ENCODE measurements around the gene CFAP221.

CFAP221 gene

DNA sequence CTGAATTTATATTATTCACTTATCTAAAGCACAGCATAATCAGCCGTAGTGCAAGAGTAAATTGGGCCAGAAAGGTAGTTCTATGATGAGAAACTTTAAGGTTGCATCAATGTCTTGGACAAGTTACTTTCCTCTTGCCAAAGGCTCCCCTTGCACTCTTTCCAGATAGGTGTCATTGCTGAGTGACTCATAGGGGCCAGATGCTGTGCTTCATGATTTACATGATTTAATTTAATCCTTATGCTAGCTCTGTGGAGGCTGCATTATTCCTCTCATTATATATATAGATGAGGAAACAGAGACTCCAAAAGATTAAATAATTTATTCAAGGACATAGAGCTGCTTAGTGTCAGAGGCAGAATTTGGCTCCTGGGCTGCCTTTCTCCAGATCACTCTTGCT, 5.0 kb downstream of the CFAP221 start:
- TF ChIP-seq YY1 (IDR thresholded peaks at IDR 0.05; ENCODE audit: insufficient read depth, insufficient read length): no peak
- Histone ChIP-seq H3K9me3 (ENCODE audit: insufficient read depth, low read length) (no peaks in the 10 kb centered on the region), H3K4me1 (ENCODE audit: insufficient read depth, insufficient read length) (no peaks in the 10 kb centered on the region), H3K36me3 (ENCODE audit: insufficient read depth, insufficient read length, low read length) (no peaks in the 10 kb centered on the region), H3K27me3 (ENCODE audit: insufficient read depth, insufficient read length) (peaks cover 8% of the 10 kb centered on the region), H3K4me3 (ENCODE audit: insufficient read length, low read depth) (no peak overlapping the region), H3K9ac (ENCODE audit: insufficient read length, low read depth) (no peak overlapping the region)
- no peak for DNase-seq (ENCODE audit: low read depth, low spot score)

DNA sequence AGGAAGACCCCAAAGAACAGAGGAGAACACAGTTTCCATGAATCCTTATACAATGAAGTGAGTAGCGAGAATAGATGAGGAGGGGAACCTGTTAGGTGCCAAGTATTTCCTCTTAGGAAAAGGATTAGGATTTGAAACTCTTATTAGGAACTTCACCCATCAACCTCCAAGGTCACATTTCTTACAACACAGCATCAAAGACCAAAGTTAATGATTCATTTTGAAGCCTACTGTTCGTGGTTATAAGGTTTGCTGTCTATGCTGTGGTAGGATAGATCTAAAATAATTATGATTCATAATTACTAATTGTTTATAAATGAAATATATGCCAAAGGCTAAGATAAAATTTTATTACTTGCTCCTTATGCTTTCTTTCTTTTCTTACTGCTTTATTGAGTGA, 6.1 kb downstream of the CFAP221 start:
- no peak overlapping the region for H3K9ac ChIP-seq (ENCODE audit: insufficient read length, low read depth)
- H3K36me3 ChIP-seq (ENCODE audit: insufficient read depth, insufficient read length, low read length): no peaks in the 10 kb centered on the region
- no peak for DNase-seq (ENCODE audit: low read depth, low spot score)
- no peaks in the 10 kb centered on the region for H3K9me3 ChIP-seq (ENCODE audit: insufficient read depth, low read length)
- no peak for TF ChIP-seq YY1 (IDR thresholded peaks at IDR 0.05; ENCODE audit: insufficient read depth, insufficient read length)
- TF ChIP-seq SUZ12 (IDR thresholded peaks at IDR 0.05; ENCODE audit: extremely low read depth, insufficient read depth, insufficient read length): no peak
- TF ChIP-seq ZNF274 (IDR thresholded peaks at IDR 0.05; ENCODE audit: low read depth, low read length): no peak
- peaks cover 4% of the 10 kb centered on the region for H3K27me3 ChIP-seq (ENCODE audit: insufficient read depth, insufficient read length)
- no peak overlapping the region for H3K4me3 ChIP-seq (ENCODE audit: insufficient read length, low read depth)
- H3K4me1 ChIP-seq (ENCODE audit: insufficient read depth, insufficient read length): no peaks in the 10 kb centered on the region

DNA sequence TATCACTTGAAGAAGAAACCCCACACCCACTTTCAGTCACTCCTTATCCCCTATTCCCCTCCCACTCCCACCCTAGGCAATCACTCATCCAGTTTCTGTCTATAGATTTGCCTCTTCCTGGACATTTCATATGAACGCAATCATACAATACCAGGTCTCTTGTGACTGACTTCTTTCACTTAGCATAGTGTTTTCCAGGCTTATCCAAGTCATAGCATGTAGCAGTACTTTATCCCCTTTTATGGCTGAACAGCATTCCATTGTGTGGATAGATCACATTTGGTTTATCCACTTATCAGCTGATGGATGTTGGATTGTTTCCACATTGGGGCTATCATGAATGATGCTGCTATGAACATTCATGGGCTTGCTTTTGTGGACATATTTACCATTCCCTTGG, 6.6 kb downstream of the CFAP221 start:
- no peaks in the 10 kb centered on the region for H3K9me3 ChIP-seq (ENCODE audit: insufficient read depth, low read length)
- no peaks in the 10 kb centered on the region for H3K36me3 ChIP-seq (ENCODE audit: insufficient read depth, insufficient read length, low read length)
- no peaks in the 10 kb centered on the region for H3K4me1 ChIP-seq (ENCODE audit: insufficient read depth, insufficient read length)
- H3K4me3 ChIP-seq (ENCODE audit: insufficient read length, low read depth): no peak overlapping the region
- peaks cover 2% of the 10 kb centered on the region for H3K27me3 ChIP-seq (ENCODE audit: insufficient read depth, insufficient read length)
- no peak for DNase-seq (ENCODE audit: low read depth, low spot score)
- no peak for TF ChIP-seq YY1 (IDR thresholded peaks at IDR 0.05; ENCODE audit: insufficient read depth, insufficient read length)
- no peak overlapping the region for H3K9ac ChIP-seq (ENCODE audit: insufficient read length, low read depth)

GRCh38 chr2:119552902-119553301, 8.7 kb downstream of the CFAP221 start:
- DNase-seq (ENCODE audit: low read depth, low spot score): no peak
- TF ChIP-seq ZNF274 (IDR thresholded peaks at IDR 0.05; ENCODE audit: low read depth, low read length) (no peak), YY1 (IDR thresholded peaks at IDR 0.05; ENCODE audit: insufficient read depth, insufficient read length) (no peak), SUZ12 (IDR thresholded peaks at IDR 0.05; ENCODE audit: extremely low read depth, insufficient read depth, insufficient read length) (no peak)
- no peaks in the 10 kb centered on the region for H3K27me3 ChIP-seq (ENCODE audit: insufficient read depth, insufficient read length)
- no peaks in the 10 kb centered on the region for H3K36me3 ChIP-seq (ENCODE audit: insufficient read depth, insufficient read length, low read length)
- no peaks in the 10 kb centered on the region for H3K9me3 ChIP-seq (ENCODE audit: insufficient read depth, low read length)
- H3K4me1 ChIP-seq (ENCODE audit: insufficient read depth, insufficient read length): no peaks in the 10 kb centered on the region
- H3K9ac ChIP-seq (ENCODE audit: insufficient read length, low read depth): no peak overlapping the region
- H3K4me3 ChIP-seq (ENCODE audit: insufficient read length, low read depth): no peak overlapping the region

DNA sequence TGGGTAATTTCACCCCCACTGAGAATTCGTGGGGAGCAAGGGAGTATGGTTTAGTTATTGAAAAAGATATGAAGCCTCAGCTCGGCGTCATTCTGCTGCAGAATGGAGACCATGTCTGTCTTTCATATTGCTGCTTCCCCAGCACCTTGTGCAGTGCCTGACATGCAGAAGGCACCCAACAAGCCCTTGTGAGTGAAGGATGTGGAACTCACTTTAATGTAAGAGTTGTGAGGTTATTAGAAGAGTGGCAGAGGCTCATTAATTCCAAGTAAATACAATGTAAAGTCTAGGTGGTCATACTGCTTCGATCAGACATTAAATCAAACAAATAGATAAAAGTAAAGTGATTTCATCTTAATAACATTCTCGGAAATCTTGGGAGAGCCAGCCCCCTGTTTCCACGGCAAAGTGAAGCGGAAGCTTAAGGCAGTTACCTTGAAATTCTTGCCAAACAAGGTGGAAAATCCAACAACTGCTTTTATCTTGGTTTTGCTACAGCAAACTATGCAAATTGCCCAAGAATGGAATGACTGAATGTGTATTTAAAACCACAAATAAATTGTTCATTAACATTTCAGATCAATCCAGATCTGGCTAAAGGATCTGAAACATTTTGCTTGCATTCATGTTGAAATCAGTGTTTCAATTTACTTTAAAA, 9.6 kb downstream of the CFAP221 start:
- no peak for DNase-seq (ENCODE audit: low read depth, low spot score)
- no peaks in the 10 kb centered on the region for H3K27me3 ChIP-seq (ENCODE audit: insufficient read depth, insufficient read length)
- no peaks in the 10 kb centered on the region for H3K9me3 ChIP-seq (ENCODE audit: insufficient read depth, low read length)

DNA sequence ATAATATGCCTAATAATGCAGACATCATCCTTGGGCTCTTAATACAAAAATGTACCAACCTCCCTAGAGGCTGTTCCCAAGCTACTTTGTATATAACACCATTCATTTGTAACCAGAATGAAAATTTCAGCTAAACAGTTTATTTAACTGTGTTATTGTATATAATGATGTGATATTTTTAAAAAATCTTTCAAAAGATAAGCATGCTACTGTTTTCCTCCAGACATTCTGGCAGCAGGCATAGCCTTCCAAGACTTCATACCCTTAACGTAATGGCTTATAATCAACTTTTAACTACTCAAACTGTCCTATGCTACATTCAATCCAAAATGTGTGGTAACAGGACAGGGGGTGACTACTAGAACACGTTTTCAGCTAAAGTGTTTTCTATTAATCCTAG, 21.2 kb downstream of the CFAP221 start:
- no peaks in the 10 kb centered on the region for H3K27me3 ChIP-seq (ENCODE audit: insufficient read depth, insufficient read length)

More for the DNA sequence above, 9.6 kb downstream of the CFAP221 start:
- Histone ChIP-seq H3K36me3 (ENCODE audit: insufficient read depth, insufficient read length, low read length) (no peaks in the 10 kb centered on the region), H3K4me3 (ENCODE audit: insufficient read length, low read depth) (no peak overlapping the region), H3K9ac (ENCODE audit: insufficient read length, low read depth) (no peak overlapping the region), H3K4me1 (ENCODE audit: insufficient read depth, insufficient read length) (no peaks in the 10 kb centered on the region)
- no peak for TF ChIP-seq YY1 (IDR thresholded peaks at IDR 0.05; ENCODE audit: insufficient read depth, insufficient read length)
- no peak for TF ChIP-seq ZNF274 (IDR thresholded peaks at IDR 0.05; ENCODE audit: low read depth, low read length)
- no peak for TF ChIP-seq SUZ12 (IDR thresholded peaks at IDR 0.05; ENCODE audit: extremely low read depth, insufficient read depth, insufficient read length)

GRCh38 chr2:119567292-119567691, 23.0 kb downstream of the CFAP221 start:
- Histone ChIP-seq H3K4me1 (ENCODE audit: insufficient read depth, insufficient read length) (no peaks in the 10 kb centered on the region), H3K4me3 (ENCODE audit: insufficient read length, low read depth) (no peak overlapping the region), H3K9me3 (ENCODE audit: insufficient read depth, low read length) (no peaks in the 10 kb centered on the region), H3K36me3 (ENCODE audit: insufficient read depth, insufficient read length, low read length) (no peaks in the 10 kb centered on the region), H3K9ac (ENCODE audit: insufficient read length, low read depth) (no peak overlapping the region), H3K27me3 (ENCODE audit: insufficient read depth, insufficient read length) (no peaks in the 10 kb centered on the region)
- DNase-seq (ENCODE audit: low read depth, low spot score): no peak
- no peak for TF ChIP-seq SUZ12 (IDR thresholded peaks at IDR 0.05; ENCODE audit: extremely low read depth, insufficient read depth, insufficient read length)
- no peak for TF ChIP-seq YY1 (IDR thresholded peaks at IDR 0.05; ENCODE audit: insufficient read depth, insufficient read length)
- no peak for TF ChIP-seq ZNF274 (IDR thresholded peaks at IDR 0.05; ENCODE audit: low read depth, low read length)

More for the DNA sequence above, 21.2 kb downstream of the CFAP221 start:
- Histone ChIP-seq H3K36me3 (ENCODE audit: insufficient read depth, insufficient read length, low read length) (no peaks in the 10 kb centered on the region), H3K9me3 (ENCODE audit: insufficient read depth, low read length) (no peaks in the 10 kb centered on the region), H3K9ac (ENCODE audit: insufficient read length, low read depth) (no peak overlapping the region), H3K4me3 (ENCODE audit: insufficient read length, low read depth) (no peak overlapping the region), H3K4me1 (ENCODE audit: insufficient read depth, insufficient read length) (no peaks in the 10 kb centered on the region)
- TF ChIP-seq YY1 (IDR thresholded peaks at IDR 0.05; ENCODE audit: insufficient read depth, insufficient read length) (no peak), SUZ12 (IDR thresholded peaks at IDR 0.05; ENCODE audit: extremely low read depth, insufficient read depth, insufficient read length) (no peak), ZNF274 (IDR thresholded peaks at IDR 0.05; ENCODE audit: low read depth, low read length) (no peak)
- no peak for DNase-seq (ENCODE audit: low read depth, low spot score)

Data from NT2/D1 (cell line).